Measurements from ENCODE around the gene PDE6C. TPM values are rescaled to one million over a fixed set of nuclear protein-coding genes. Genes with fewer than 3 reads are reported as not detected.

The PDE6C gene
- total RNA-seq, 3 donors from 2014 or later: not detected

GRCh38 chr10:93600446-93601145 lies 11.7 kb upstream of the PDE6C start:
- Mint-ChIP-seq H3K9me3 (no peaks in the 10 kb centered on the region), H3K27me3 (ENCODE audit: low read depth) (peaks cover 39% of the 10 kb centered on the region), H3K4me1 (ENCODE audit: low read depth) (no peaks in the 10 kb centered on the region), H3K36me3 (ENCODE audit: insufficient read depth) (no peaks in the 10 kb centered on the region), H3K4me3 (no peak overlapping the region)
- no peak for DNase-seq
- ATAC-seq: no peak

GRCh38 chr10:93601146-93601773 lies 11.1 kb upstream of the PDE6C start, which contains the start of gene RBP4:
RBP4 (minus strand) TSS chr10:93601235; CDS start chr10:93601028, 207 bp downstream.
- ATAC-seq: peak in 1 of 2 donors; percentile 30
- Mint-ChIP-seq H3K27me3 (ENCODE audit: low read depth) (peaks cover 45% of the 10 kb centered on the region), H3K36me3 (ENCODE audit: insufficient read depth) (no peaks in the 10 kb centered on the region), H3K4me3 (no peak within 1 kb of the TSS), H3K9me3 (no peaks in the 10 kb centered on the region), H3K4me1 (ENCODE audit: low read depth) (no peaks in the 10 kb centered on the region)
- no peak for DNase-seq

GRCh38 chr10:93601774-93602162 lies 10.6 kb upstream of the PDE6C start:
- no peaks in the 10 kb centered on the region for H3K36me3 Mint-ChIP-seq (ENCODE audit: insufficient read depth)
- no peaks in the 10 kb centered on the region for H3K4me1 Mint-ChIP-seq (ENCODE audit: low read depth)
- ATAC-seq (no peak), DNase-seq (no peak)
- no peak overlapping the region for H3K4me3 Mint-ChIP-seq
- peaks cover 45% of the 10 kb centered on the region for H3K27me3 Mint-ChIP-seq (ENCODE audit: low read depth)
- no peaks in the 10 kb centered on the region for H3K9me3 Mint-ChIP-seq

GRCh38 chr10:93603023-93603422 lies 9.3 kb upstream of the PDE6C start:
- H3K4me1 Mint-ChIP-seq (ENCODE audit: low read depth): no peaks in the 10 kb centered on the region
- no peaks in the 10 kb centered on the region for H3K36me3 Mint-ChIP-seq (ENCODE audit: insufficient read depth)
- H3K4me3 Mint-ChIP-seq: no peak overlapping the region
- H3K27me3 Mint-ChIP-seq (ENCODE audit: low read depth): peaks cover 44% of the 10 kb centered on the region
- no peak for DNase-seq
- peaks cover 3% of the 10 kb centered on the region for H3K9me3 Mint-ChIP-seq
- ATAC-seq: no peak

- Mint-ChIP-seq H3K27me3 (ENCODE audit: low read depth) (peaks cover 43% of the 10 kb centered on the region), H3K4me1 (ENCODE audit: low read depth) (no peaks in the 10 kb centered on the region), H3K9me3 (peaks cover 3% of the 10 kb centered on the region), H3K4me3 (no peak overlapping the region), H3K36me3 (ENCODE audit: insufficient read depth) (no peaks in the 10 kb centered on the region)
- ATAC-seq (no peak), DNase-seq (no peak)
These were observed 8.2 kb upstream of the PDE6C start for GRCh38 chr10:93604146-93604545.

- no peak for DNase-seq
- H3K27me3 Mint-ChIP-seq (ENCODE audit: low read depth): peaks cover 19% of the 10 kb centered on the region
- no peak for ATAC-seq
- no peaks in the 10 kb centered on the region for H3K4me1 Mint-ChIP-seq (ENCODE audit: low read depth)
- no peaks in the 10 kb centered on the region for H3K36me3 Mint-ChIP-seq (ENCODE audit: insufficient read depth)
- H3K9me3 Mint-ChIP-seq: peaks cover 3% of the 10 kb centered on the region
- H3K4me3 Mint-ChIP-seq: no peak overlapping the region
These were observed 3.9 kb upstream of the PDE6C start for GRCh38 chr10:93608421-93608820.

- Mint-ChIP-seq H3K4me1 (ENCODE audit: low read depth) (no peaks in the 10 kb centered on the region), H3K27me3 (ENCODE audit: low read depth) (peaks cover 11% of the 10 kb centered on the region), H3K9me3 (no peaks in the 10 kb centered on the region), H3K36me3 (ENCODE audit: insufficient read depth) (no peaks in the 10 kb centered on the region), H3K4me3 (no peak overlapping the region)
- ATAC-seq (no peak), DNase-seq (no peak)
These were observed 789 bp downstream of the PDE6C start for GRCh38 chr10:93613126-93613525.

- Mint-ChIP-seq H3K36me3 (ENCODE audit: insufficient read depth) (no peaks in the 10 kb centered on the region), H3K27me3 (ENCODE audit: low read depth) (peaks cover 12% of the 10 kb centered on the region), H3K4me3 (no peak overlapping the region), H3K9me3 (no peaks in the 10 kb centered on the region), H3K4me1 (ENCODE audit: low read depth) (no peaks in the 10 kb centered on the region)
- DNase-seq: no peak
- no peak for ATAC-seq
These were observed 1.9 kb downstream of the PDE6C start for GRCh38 chr10:93614101-93614825.

- Mint-ChIP-seq H3K9me3 (no peaks in the 10 kb centered on the region), H3K4me3 (no peak overlapping the region), H3K36me3 (ENCODE audit: insufficient read depth) (no peaks in the 10 kb centered on the region), H3K27me3 (ENCODE audit: low read depth) (peaks cover 10% of the 10 kb centered on the region), H3K4me1 (ENCODE audit: low read depth) (no peaks in the 10 kb centered on the region)
- ATAC-seq: no peak
- DNase-seq: no peak
These were observed 3.4 kb downstream of the PDE6C start for GRCh38 chr10:93615576-93616235.

GRCh38 chr10:93620925-93621324 lies 8.6 kb downstream of the PDE6C start:
- ATAC-seq: no peak
- Mint-ChIP-seq H3K9me3 (no peaks in the 10 kb centered on the region), H3K4me3 (no peak overlapping the region)

GRCh38 chr10:93622942-93623341 lies 10.6 kb downstream of the PDE6C start:
- Mint-ChIP-seq H3K9me3 (no peaks in the 10 kb centered on the region), H3K27me3 (ENCODE audit: low read depth) (peaks cover 8% of the 10 kb centered on the region), H3K4me1 (ENCODE audit: low read depth) (no peaks in the 10 kb centered on the region), H3K36me3 (ENCODE audit: insufficient read depth) (no peaks in the 10 kb centered on the region), H3K4me3 (no peak overlapping the region)
- ATAC-seq (no peak), DNase-seq (no peak)

More at GRCh38 chr10:93620925-93621324, 8.6 kb downstream of the PDE6C start:
- DNase-seq: no peak
- H3K36me3 Mint-ChIP-seq (ENCODE audit: insufficient read depth): no peaks in the 10 kb centered on the region
- peaks cover 6% of the 10 kb centered on the region for H3K27me3 Mint-ChIP-seq (ENCODE audit: low read depth)
- H3K4me1 Mint-ChIP-seq (ENCODE audit: low read depth): no peaks in the 10 kb centered on the region

- Mint-ChIP-seq H3K9me3 (no peaks in the 10 kb centered on the region), H3K27me3 (ENCODE audit: low read depth) (peaks cover 10% of the 10 kb centered on the region), H3K36me3 (ENCODE audit: insufficient read depth) (no peaks in the 10 kb centered on the region), H3K4me3 (no peak overlapping the region), H3K4me1 (ENCODE audit: low read depth) (no peaks in the 10 kb centered on the region)
- ATAC-seq: no peak
- no peak for DNase-seq
These were observed 16.5 kb downstream of the PDE6C start for GRCh38 chr10:93628858-93629257.

GRCh38 chr10:93629647-93630305 lies 17.4 kb downstream of the PDE6C start:
- H3K9me3 Mint-ChIP-seq: no peaks in the 10 kb centered on the region
- H3K4me1 Mint-ChIP-seq (ENCODE audit: low read depth): no peaks in the 10 kb centered on the region
- no peak for DNase-seq
- H3K36me3 Mint-ChIP-seq (ENCODE audit: insufficient read depth): no peaks in the 10 kb centered on the region
- H3K4me3 Mint-ChIP-seq: no peak overlapping the region
- ATAC-seq: no peak
- peaks cover 10% of the 10 kb centered on the region for H3K27me3 Mint-ChIP-seq (ENCODE audit: low read depth)
